ENCODE measurements around the gene ZEB1. TPM values are rescaled to one million over a fixed set of nuclear protein-coding genes. Genes with fewer than 3 reads are reported as not detected.

ZEB1 gene
- total RNA-seq, 4 donors from 2014 or later: 64.3 to 113 (median 96.7) TPM

GRCh38 chr10:31374146-31374696 is 55.2 kb downstream of the ZEB1 start:
- TF ChIP-seq, protein P1, sequence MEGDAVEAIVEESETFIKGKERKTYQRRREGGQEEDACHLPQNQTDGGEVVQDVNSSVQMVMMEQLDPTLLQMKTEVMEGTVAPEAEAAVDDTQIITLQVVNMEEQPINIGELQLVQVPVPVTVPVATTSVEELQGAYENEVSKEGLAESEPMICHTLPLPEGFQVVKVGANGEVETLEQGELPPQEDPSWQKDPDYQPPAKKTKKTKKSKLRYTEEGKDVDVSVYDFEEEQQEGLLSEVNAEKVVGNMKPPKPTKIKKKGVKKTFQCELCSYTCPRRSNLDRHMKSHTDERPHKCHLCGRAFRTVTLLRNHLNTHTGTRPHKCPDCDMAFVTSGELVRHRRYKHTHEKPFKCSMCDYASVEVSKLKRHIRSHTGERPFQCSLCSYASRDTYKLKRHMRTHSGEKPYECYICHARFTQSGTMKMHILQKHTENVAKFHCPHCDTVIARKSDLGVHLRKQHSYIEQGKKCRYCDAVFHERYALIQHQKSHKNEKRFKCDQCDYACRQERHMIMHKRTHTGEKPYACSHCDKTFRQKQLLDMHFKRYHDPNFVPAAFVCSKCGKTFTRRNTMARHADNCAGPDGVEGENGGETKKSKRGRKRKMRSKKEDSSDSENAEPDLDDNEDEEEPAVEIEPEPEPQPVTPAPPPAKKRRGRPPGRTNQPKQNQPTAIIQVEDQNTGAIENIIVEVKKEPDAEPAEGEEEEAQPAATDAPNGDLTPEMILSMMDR (IDR thresholded peaks at IDR 0.05; ENCODE audit: low read depth): no peak

- TF ChIP-seq, protein P1 (IDR thresholded peaks at IDR 0.05; ENCODE audit: low read depth): no peak
These were observed 62.2 kb downstream of the ZEB1 start for GRCh38 chr10:31381171-31381570.

DNA sequence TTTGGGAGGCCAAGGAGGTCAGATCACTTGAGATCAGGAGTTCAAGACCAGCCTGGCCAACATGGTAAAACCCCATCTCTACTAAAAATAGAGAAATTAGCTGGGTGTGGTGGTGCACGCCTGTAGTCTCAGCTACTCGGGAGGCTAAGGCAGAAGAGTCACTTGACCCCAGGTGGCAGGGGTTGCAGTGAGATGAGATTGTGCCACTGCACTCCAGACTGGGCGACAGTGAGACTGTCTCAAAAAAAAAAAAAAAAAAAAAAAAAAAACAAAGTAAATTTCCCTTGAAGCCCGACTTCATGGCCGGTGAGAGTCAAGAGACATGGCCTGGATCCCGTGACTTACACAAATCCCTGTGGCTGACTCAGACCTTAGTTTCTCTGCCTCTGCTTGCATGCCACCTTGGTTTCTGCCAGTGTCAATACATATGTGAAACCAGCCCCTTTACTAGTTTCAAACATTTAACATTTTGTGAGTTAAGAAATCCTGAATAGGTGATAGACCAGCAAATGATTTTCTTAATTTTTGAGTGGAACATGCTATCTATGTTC is 62.8 kb downstream of the ZEB1 start:
- TF ChIP-seq, protein P1 (IDR thresholded peaks at IDR 0.05; ENCODE audit: low read depth): no peak

GRCh38 chr10:31383810-31384588 is 65.0 kb downstream of the ZEB1 start:
- TF ChIP-seq, protein P1 (IDR thresholded peaks at IDR 0.05; ENCODE audit: low read depth): no peak

DNA sequence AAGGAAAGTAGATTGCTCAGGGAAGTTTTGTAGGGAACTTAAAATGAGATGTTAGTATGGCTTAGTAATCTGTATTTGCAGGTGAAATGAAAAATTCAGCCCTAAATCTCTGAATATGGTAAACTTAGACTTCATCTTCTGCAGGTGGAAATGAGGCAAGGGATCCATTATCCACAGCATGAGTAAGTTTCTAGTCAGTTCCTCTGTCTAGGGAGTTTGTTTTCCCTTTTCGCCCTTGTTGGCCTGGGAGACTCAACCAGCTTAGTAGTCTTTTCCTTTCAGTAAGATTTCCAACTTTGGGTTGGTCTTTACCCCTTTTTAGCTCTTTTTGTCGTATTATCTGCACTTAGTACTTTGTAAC is 65.6 kb downstream of the ZEB1 start:
- TF ChIP-seq, protein P1 (IDR thresholded peaks at IDR 0.05; ENCODE audit: low read depth): no peak

GRCh38 chr10:31390804-31391203 is 71.8 kb downstream of the ZEB1 start:
- TF ChIP-seq, protein P1 (IDR thresholded peaks at IDR 0.05; ENCODE audit: low read depth): no peak

GRCh38 chr10:31393844-31394243 is 74.8 kb downstream of the ZEB1 start:
- TF ChIP-seq, protein P1 (IDR thresholded peaks at IDR 0.05; ENCODE audit: low read depth): no peak

Data from subcutaneous adipose tissue (tissue), 4 donors.